Memory B cell (primary cell): ENCODE data around the gene SDR42E2.
A peak's percentile ranks its signal among the peaks of the same experiment; 100 is the strongest.

Source experiments
- ATAC-seq: fragments of 150-1000 bp; cut with Tn5 transposase; 2 replicates; pipeline ENCODE4 v1.10.0; 2021; ENCODE audit warnings: low read depth, mild to moderate bottlenecking, moderate library complexity
- DNase-seq, 2 donors: peaks; one replicate each; pipeline ENCODE4 v3.0.0; 2022; ENCODE audit warnings: low spot score in 2 of 2
- H3K27ac Mint-ChIP-seq: one replicate; pipeline ENCODE4 v1.8.0; 2022; ENCODE audit warnings: mild to moderate bottlenecking, moderate library complexity, mixed read lengths
- H3K27me3 Mint-ChIP-seq: one replicate; pipeline ENCODE4 v1.8.0; 2022; ENCODE audit warnings: mixed read lengths
- H3K36me3 Mint-ChIP-seq: one replicate; pipeline ENCODE4 v1.8.0; 2022; ENCODE audit warnings: mild to moderate bottlenecking, mixed read lengths
- H3K4me1 Mint-ChIP-seq: one replicate; pipeline ENCODE4 v1.8.0; 2022; ENCODE audit warnings: mixed read lengths
- H3K4me3 Mint-ChIP-seq: one replicate; pipeline ENCODE4 v1.8.0; 2022; ENCODE audit warnings: mild to moderate bottlenecking, moderate library complexity, mixed read lengths
- H3K9me3 Mint-ChIP-seq: one replicate; pipeline ENCODE4 v1.8.0; 2022; ENCODE audit warnings: mixed read lengths

Gene SDR42E2

DNA sequence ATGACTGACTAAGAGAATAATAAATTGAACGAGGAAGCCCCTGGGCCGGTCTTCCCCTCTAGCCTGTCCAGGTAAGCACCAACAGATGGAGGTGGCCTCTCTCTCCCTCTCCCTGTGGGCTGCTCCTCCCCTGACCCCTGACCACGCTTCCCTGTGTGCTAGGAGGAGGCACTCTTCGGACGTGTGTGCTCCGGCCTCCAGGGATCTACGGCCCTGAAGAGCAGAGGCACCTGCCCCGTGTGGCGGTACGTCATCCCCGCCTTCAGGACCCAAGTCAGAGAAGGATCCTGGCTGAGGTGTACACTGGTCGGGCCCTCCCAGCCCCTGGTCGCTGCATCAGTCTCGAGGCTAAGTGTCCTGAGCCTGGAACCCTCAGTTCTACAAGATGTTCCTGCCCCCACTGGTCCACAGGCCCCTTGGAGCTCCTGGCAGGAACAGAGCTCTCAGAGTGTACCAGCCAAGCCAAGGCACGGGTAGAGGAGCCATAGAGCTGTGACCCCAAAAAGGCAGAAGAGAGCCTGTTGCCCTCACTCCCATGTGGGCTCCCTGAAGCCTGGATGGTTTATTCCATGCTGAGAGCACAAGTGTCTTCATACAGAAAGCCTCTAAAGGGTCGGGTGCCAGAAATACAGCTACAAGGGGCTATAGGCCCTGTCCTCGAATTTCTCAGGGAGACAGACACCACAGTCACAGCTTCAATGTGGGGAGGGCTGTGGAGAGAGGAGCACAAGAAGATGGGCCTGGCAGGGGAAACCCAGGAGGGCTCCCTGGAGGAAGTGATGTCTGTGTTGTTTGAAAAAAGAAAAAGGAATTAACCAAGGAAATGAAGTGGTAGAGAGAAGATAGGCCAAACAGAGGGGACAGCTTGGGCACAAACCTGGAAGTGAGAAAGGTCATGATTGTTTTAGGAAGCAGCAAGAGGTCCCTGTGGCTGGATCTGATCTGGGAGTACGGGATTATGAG, 15.9 kb downstream of the SDR42E2 start:
- DNase-seq (no peak), ATAC-seq (no peak)
- Mint-ChIP-seq H3K27me3 (no peaks in the 10 kb centered on the region), H3K4me3 (no peak overlapping the region), H3K9me3 (no peaks in the 10 kb centered on the region), H3K4me1 (peaks cover 6% of the 10 kb centered on the region), H3K36me3 (peaks cover 6% of the 10 kb centered on the region), H3K27ac (no peak overlapping the region)

DNA sequence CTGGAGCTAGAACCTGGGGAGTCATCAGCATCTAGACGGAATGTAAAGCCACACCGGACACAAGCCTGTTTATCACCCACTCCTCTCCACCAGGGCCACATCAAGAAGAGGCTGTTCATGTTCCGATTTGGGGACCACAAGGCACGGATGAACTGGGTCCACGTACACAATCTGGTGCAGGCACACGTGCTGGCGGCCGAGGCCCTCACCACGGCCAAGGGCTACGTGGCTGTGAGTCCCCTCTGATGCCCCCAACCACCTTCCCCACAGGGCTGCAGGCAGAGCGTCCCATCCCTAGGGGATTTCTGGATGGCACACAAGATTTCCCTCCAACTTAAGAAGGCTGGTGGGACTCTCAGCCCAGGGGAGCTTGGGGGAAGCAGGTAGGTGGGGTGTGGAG, 19.1 kb downstream of the SDR42E2 start:
- Mint-ChIP-seq H3K4me1 (peaks cover 2% of the 10 kb centered on the region), H3K4me3 (no peak overlapping the region), H3K36me3 (peaks cover 6% of the 10 kb centered on the region), H3K27me3 (no peaks in the 10 kb centered on the region), H3K9me3 (no peaks in the 10 kb centered on the region), H3K27ac (no peak overlapping the region)
- ATAC-seq (no peak), DNase-seq (no peak)

DNA sequence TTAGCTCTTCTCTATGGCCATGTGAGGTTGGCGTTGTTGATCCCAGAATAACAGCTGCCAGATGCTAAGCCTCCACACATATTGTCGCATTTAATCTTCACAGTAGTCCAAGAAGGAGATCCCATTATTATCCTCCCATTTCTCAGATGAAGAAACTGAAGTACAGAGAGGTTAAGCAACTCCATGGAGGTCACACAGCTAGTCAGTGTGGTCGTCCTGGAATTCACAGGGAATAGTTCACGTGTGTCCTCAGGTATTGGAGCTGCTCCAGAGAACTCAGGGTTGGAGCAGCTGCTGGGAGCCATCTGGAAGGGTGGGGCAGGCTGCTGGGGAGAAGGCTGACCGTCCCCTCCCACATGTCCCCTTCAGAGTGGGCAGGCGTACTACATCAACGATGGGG, 19.5 kb downstream of the SDR42E2 start:
- Mint-ChIP-seq H3K4me3 (no peak overlapping the region), H3K27me3 (no peaks in the 10 kb centered on the region), H3K4me1 (peaks cover 2% of the 10 kb centered on the region), H3K27ac (no peak overlapping the region), H3K9me3 (no peaks in the 10 kb centered on the region), H3K36me3 (peaks cover 6% of the 10 kb centered on the region)
- no peak for ATAC-seq
- no peak for DNase-seq

DNA sequence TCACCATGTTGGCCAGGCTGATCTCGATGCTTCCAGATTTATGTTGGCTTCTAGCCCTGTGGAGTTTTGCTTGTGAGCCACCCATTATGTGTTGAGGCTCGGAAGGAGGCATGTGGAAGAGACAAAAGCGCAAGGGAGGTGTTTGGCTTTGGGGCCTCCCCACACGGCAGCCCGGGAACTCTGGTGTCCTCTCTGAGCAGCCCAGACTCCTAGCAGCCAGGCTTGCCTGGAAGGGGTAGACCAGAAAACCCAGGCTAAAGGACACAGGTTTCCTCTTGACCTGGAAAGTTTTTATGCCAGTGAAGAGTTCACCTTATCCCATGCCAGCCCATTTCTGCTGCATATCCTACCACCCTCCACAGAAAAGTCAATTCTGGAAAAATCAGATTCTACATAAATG, 21.0 kb downstream of the SDR42E2 start:
- Mint-ChIP-seq H3K4me1 (peaks cover 4% of the 10 kb centered on the region), H3K4me3 (no peak overlapping the region), H3K36me3 (peaks cover 6% of the 10 kb centered on the region), H3K9me3 (no peaks in the 10 kb centered on the region), H3K27ac (no peak overlapping the region), H3K27me3 (no peaks in the 10 kb centered on the region)
- ATAC-seq (no peak), DNase-seq (no peak)

DNA sequence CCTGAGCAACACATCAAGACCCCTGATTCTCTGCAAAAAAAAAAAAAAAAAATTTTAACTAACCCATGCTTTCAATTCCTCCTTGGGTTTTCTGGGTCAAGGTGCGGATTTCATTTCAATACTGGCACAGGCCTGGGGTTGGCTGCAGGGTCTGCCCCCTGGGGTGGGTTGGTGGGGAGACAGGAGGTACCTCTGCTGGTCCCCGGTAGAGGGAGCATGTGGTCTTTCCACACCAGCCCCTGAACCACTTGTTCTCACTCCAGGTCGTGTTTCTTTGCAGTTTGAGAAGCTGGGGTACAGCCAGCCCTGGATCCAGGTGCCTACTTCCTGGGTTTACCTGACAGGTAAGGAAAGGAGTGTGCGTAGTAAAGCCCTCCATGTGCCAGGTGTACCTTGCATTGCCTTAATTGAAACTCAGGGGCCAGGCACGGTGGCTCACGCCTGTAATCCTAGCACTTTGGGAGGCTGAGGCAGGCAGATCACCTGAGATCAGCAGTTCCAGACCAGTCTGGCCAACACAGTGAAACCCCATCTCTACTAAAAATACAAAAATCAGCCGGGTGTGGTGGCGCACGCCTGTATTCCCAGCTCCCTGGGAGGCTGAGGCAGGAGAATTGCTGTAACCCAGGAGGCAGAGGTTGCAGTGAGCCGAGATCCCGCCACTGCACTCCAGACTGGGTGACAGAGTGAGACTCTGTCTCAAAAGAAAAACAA, 21.8 kb downstream of the SDR42E2 start:
- DNase-seq (no peak), ATAC-seq (peak; percentile 72)
- H3K36me3 Mint-ChIP-seq = peaks cover 6% of the 10 kb centered on the region
- no peaks in the 10 kb centered on the region for H3K9me3 Mint-ChIP-seq
- peaks cover 9% of the 10 kb centered on the region for H3K4me1 Mint-ChIP-seq
- H3K27me3 Mint-ChIP-seq = no peaks in the 10 kb centered on the region
- no peak overlapping the region for H3K27ac Mint-ChIP-seq
- H3K4me3 Mint-ChIP-seq = peak overlapping the region; percentile 46

DNA sequence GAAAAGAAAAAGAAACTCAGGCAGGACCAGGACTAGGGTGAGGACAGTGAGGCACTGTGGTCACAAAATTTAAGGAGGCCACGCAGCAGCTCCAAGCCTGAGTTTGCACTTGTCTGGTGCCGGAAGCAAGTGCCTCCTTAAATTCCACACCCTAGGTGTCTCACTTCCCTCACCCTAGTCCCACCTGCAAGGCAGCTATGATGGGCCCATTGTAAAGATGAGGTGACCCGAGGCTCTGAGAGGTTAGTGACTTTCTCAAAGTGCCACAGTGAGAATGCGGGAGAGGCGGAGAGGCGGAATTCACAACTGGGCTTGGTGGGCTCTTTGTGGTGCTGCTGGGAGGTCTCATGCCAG, 22.3 kb downstream of the SDR42E2 start:
- peaks cover 13% of the 10 kb centered on the region for H3K4me1 Mint-ChIP-seq
- DNase-seq = no peak
- peak overlapping the region; percentile 46 for H3K4me3 Mint-ChIP-seq
- ATAC-seq = no peak
- no peak overlapping the region for H3K27ac Mint-ChIP-seq
- H3K9me3 Mint-ChIP-seq = no peaks in the 10 kb centered on the region
- H3K36me3 Mint-ChIP-seq = peaks cover 6% of the 10 kb centered on the region
- no peaks in the 10 kb centered on the region for H3K27me3 Mint-ChIP-seq

DNA sequence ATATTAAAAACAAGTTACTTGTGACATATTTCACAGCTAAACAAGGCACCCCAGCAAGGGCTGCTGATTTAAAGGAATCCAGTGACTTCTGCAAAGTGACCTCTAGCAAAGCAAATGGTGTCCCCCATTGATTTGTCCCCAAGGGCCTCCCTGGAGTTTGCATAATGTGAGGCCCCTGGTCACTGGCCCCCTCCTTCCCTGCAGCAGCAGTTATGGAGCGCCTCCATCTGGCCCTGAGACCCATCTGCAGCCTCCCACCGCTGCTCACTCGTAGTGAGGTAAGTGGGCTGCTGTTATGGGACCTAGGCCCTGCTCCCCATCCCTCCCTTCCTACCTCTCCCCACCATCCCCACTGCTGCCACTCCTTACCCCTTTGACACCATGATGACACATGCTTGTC, 24.2 kb downstream of the SDR42E2 start:
- H3K4me1 Mint-ChIP-seq = peaks cover 15% of the 10 kb centered on the region
- H3K4me3 Mint-ChIP-seq = no peak overlapping the region
- DNase-seq (no peak), ATAC-seq (no peak)
- peaks cover 3% of the 10 kb centered on the region for H3K36me3 Mint-ChIP-seq
- no peak overlapping the region for H3K27ac Mint-ChIP-seq
- H3K27me3 Mint-ChIP-seq = no peaks in the 10 kb centered on the region
- no peaks in the 10 kb centered on the region for H3K9me3 Mint-ChIP-seq

DNA sequence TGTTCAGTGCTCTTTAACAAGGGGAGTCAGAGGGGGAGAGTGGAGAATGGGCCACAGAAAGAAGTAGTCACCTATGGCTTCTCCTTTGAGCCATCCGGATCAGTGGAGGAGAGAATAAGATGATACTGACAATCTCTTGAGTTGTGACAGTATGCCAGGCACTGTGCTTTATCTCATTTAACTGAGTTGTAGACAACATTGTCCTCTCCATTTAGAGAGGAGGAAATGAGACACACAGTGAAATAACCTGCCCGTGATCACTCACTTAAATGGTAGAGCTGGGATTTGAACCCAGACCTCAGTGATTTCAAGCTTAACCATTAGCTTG, 25.9 kb downstream of the SDR42E2 start:
- ATAC-seq (no peak), DNase-seq (no peak)
- no peaks in the 10 kb centered on the region for H3K36me3 Mint-ChIP-seq
- no peak overlapping the region for H3K4me3 Mint-ChIP-seq
- peaks cover 20% of the 10 kb centered on the region for H3K4me1 Mint-ChIP-seq
- peak overlapping the region; percentile 96 for H3K27ac Mint-ChIP-seq
- H3K9me3 Mint-ChIP-seq = no peaks in the 10 kb centered on the region
- no peaks in the 10 kb centered on the region for H3K27me3 Mint-ChIP-seq

DNA sequence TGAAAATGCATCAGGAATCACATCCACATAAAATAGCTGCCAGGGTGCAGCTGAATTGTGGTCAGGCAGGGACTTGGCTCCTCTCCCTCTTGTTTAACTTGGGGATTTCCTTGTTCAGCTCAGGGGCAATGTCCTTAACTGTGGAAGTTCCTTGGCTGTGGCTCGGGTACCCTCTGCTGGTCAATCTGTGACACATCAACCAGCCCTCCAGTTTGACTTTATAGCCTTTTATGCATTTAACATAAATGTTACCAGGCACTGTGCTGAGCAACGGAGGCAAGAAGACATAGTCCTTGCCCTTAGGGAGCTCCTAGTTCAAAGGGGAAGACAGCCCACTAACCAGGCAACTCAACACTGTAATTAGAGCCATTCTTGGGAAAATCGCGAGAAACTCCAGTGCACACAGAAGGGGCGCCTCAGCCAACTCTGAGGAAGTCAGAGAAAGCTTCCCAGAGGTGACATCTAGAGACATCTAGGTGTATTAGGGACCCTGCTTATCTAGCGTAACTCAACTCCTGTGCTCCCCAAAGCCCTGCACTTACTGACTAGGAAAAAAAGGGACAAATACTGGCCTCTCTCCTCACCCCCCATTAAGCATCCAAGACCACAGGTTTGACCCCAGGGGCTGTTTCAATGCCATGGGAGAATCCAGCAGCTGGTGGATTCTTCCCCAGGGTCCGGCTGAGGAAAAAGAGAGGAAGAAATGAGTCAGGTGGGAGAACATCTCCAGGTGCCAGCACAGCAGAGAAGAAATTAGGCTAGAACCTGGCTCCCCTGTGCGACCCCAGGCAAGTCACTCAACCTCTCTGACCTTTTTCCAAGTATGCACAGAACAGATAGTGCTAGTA, 26.5 kb downstream of the SDR42E2 start:
- ATAC-seq = no peak
- Mint-ChIP-seq H3K27me3 (no peaks in the 10 kb centered on the region), H3K4me1 (peaks cover 25% of the 10 kb centered on the region), H3K27ac (peak overlapping the region; percentile 96), H3K36me3 (peaks cover 2% of the 10 kb centered on the region), H3K4me3 (peak overlapping the region; percentile 94), H3K9me3 (peaks cover 4% of the 10 kb centered on the region)
- DNase-seq = peak; percentile 38 to 56

DNA sequence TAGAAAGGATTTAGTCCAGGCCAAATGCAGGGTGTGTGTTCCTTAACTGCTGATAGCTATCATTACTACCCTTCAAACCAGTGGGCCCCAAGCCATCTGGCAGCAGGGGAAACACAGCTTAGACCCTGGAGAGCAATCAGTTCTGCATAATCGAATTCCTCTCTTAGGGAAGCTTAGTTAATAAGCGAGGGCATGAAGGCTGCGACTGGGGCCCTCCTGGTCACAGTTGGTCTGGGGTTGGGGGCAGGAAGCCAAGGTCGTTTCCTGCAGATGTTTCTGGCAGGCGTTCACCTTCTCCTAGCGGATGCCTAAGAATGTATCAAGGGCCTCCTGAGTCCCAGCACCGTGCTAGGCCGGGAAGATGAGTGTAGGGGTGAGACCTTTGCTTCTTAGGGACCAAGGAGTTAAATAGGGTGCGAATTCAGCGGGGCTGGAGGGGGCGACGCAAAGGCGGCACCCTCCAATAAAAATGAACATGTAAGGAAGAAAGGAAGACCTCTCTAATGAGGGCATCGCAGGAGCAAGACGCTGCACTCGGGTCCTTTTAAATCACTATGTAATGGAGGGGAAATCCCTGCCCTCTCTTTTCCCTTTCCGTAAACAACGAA, 27.3 kb downstream of the SDR42E2 start:
- ATAC-seq (no peak), DNase-seq (no peak)
- peak overlapping the region; percentile 94 for H3K4me3 Mint-ChIP-seq
- H3K27me3 Mint-ChIP-seq = no peaks in the 10 kb centered on the region
- peak overlapping the region; percentile 96 for H3K27ac Mint-ChIP-seq
- peaks cover 6% of the 10 kb centered on the region for H3K36me3 Mint-ChIP-seq
- peaks cover 7% of the 10 kb centered on the region for H3K9me3 Mint-ChIP-seq
- H3K4me1 Mint-ChIP-seq = peaks cover 29% of the 10 kb centered on the region

DNA sequence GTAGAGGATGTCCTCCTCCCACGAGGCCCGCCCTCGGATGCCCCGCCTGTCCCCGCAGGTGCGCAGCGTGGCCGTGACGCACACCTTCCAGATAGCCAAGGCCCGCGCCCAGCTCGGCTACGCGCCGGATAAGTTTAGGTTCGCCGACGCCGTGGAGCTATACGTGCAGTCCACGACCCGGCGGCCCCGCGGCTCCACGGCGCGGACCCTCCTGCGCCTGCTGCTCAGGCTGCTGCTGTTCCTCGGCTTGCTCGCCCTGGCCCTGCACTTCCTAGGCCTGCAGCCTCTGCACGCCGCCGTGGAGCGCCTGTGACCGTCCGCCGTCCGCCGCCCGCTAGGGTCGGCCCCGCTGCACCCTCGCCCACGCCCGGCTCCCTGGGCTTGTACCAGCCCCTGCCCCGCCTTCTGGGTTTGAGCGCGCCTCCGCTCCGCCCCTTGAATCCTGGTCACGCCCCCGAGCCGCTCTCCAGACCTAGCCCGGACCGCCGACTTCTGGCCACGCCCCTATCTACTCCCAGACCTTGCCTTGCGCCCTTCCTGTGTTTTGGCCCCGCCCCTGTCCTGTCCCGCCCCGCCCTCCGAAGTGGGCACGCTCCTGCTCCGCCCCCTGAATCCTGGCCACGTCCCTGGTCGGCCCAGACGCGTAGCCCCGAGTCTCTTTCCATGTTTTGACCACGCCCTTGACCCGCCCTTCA, 27.9 kb downstream of the SDR42E2 start:
- Mint-ChIP-seq H3K9me3 (peaks cover 8% of the 10 kb centered on the region), H3K4me3 (peak overlapping the region; percentile 94), H3K27me3 (no peaks in the 10 kb centered on the region), H3K27ac (peak overlapping the region; percentile 96), H3K36me3 (peaks cover 7% of the 10 kb centered on the region), H3K4me1 (peaks cover 34% of the 10 kb centered on the region)
- ATAC-seq = peak; percentile 52
- peak; percentile 84 to 99 for DNase-seq

DNA sequence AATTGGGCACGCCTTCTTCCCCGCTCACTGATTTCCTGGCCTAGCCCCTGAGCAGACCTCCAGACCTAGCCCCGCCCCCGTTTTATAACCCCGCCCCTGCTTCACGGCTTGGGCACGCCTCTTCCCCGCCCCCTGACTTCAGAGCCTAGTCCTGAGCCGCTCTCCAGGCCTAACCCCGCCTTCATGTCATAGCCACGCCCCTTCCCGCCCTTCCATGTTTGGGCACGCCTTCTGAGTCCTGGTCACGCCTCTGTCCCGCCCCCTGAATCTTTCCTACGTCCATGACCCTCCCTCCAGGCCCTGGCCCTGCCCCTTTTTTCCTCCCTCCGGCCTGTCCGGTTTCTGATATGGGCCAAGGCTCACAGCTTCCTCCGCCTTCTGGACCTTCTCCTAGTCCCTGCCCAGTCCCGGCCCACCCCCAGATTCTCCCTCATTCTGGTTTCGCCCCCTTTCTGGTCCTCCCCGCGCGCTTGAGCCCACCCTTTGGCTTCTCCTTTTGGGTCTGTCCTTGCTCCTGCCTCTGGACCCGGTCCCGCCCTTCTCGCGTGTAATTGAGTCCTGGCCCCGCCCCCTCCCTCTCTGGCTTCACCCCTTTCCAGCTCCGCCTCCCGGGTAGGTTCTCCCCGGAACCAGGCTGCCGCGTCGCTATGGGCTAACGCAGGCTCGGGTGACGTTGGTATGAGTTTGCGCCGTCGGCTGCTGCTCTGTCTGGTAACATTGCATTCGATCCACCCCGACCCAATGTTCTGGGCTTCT, 28.6 kb downstream of the SDR42E2 start:
- Mint-ChIP-seq H3K9me3 (peaks cover 8% of the 10 kb centered on the region), H3K36me3 (peaks cover 7% of the 10 kb centered on the region), H3K4me1 (peaks cover 40% of the 10 kb centered on the region), H3K27ac (peak overlapping the region; percentile 96), H3K27me3 (no peaks in the 10 kb centered on the region), H3K4me3 (peak overlapping the region; percentile 94)
- peak; percentile 49 for ATAC-seq
- peak; percentile 90 to 100 for DNase-seq
